Fibroblast of upper back skin (primary cell): ENCODE measurements around the gene FGF12.
A peak's percentile ranks its signal among the peaks of the same experiment; 100 is the strongest.

Experiments used
- DNase-seq: peaks from one replicate; pipeline ENCODE4 v3.0.0-alpha.2; 2013

The FGF12 gene

DNA sequence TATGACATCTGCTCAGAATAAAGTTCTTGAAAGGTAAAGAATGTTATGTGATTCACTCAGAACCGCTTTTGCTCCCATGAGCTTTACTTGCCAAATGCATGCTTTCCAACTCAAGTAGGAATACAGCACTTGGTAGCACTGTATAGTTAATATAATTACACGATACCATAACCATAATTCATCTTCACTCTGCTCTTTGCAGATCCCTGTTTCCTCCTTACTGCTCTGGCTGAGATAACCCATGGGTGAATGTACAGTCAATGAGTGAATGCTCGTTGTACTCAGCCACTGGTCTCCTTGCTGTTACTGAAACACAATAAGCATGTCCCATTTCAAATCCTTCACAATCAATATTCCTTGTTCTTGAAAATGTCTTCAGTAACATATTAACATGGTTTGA, 550.0 kb downstream of the FGF12 start:
- peak; percentile 27 for DNase-seq

DNA sequence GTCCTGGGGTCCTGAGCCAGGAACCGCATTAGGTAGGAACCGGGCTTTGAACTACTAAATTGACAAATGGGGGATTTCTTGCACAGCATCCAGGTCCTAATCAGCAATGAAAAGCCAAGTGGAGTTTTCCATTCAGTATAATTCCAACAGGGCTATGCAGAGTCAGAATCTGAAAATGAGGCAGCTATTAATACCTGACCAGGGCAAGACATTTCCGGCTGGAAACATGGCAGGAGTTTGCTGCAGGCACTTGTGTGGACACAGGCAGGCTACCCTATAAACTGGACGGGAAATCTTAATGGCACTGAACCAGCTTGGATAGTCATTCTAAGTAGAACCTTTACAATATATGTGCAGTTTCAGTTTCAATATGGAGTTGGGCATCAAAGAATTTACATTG, 553.1 kb downstream of the FGF12 start:
- no peak for DNase-seq

DNA sequence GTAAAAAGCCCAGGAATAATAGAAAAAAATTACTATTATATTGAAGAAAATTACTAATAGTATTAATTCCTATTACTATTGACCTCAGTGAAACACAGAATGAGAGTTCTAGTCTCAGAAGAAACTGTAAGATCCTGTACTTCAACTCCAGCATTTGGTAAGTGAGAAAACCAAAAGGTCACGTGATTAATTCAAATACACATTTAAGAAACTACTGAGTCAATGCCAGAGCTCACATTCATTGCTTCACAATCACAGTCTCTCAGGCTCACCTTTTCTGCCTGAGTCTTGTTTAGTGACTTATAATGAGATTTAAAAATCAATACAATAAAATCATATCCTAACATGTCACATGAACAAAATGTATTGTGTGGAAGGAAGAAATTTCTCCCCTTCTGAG, 556.1 kb downstream of the FGF12 start:
- no peak for DNase-seq

DNA sequence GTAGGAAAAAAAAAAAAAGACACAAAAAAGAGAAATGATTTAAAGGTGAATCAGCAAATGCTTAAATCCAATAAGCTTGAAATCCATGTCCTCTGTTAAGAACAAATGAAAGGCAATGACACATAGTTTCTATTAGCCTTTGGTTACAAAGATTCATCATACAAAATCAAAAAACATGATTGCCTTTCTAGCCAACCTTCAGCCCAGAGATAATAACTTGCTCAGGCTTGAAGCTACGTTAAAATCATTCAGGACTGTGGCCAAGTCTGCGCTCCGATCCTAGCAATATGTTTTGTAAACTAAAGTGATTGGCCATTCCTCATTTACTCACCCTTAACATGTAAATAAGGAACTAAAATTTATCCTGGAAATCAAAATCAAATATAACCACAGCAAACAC, 556.7 kb downstream of the FGF12 start:
- DNase-seq = peak; percentile 33

DNA sequence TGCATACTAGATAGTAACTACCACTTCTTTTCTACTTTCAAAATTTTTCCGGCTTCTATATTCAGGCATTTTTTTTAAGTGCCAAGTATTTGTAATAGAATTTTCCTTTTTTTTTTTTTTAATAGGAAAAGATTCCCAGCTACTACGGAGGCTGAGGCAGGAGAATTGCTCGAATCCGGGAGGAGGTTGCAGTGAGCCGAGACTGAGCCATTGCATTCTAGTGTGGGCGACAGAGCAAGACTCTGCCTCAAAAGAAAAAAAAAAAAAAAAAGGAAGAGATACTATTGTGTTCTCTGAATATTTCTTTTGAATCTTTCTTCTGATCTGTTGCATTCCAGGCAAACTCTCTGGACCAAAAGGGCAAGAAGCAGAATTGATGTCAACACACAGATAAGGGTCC, 557.3 kb downstream of the FGF12 start:
- DNase-seq = no peak

DNA sequence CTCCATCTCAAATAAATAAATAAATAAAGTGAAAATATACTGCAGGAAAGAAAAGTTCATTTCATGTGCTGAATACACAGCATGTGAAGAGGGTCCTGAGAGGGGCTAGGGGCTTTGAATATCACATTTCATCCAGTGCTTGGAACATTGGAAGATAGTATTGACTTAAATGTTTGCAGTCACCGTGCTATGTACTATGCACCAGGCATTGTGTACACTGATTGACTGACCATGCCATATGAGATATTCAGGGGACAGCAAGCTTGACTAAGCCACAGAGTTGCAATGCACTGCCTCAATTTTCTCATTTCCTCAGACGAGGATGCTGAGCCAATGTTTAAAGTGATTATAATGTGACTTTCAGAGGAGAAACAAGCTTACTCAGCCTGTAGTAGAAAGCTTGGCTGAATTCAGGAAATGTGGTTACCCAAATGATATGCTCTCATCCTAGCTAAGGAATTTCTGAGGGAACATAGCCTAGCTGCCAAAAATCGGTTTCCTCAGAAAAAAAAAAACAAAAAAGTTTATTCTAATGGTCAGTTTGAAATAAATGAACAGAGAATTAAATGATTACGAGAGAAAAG, 557.9 kb downstream of the FGF12 start:
- peak; percentile 77 for DNase-seq

DNA sequence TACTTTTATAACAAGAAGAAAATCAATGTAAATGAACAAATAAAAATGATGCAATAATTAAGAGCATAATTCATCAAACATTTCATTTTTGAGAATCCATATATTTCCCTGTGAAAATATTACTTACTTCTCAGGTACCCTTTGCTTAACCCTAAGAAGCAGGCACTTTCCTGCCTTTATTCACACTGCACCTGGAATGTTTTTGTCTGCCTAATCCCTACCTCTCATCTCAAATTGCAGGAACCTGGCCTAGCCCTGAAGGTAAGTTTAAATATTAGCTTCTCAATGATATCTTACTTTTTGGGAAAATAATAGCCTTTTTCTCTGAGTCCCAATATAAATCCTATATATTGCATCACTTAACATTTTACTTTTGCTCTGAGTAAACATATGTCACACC, 559.1 kb downstream of the FGF12 start:
- no peak for DNase-seq

DNA sequence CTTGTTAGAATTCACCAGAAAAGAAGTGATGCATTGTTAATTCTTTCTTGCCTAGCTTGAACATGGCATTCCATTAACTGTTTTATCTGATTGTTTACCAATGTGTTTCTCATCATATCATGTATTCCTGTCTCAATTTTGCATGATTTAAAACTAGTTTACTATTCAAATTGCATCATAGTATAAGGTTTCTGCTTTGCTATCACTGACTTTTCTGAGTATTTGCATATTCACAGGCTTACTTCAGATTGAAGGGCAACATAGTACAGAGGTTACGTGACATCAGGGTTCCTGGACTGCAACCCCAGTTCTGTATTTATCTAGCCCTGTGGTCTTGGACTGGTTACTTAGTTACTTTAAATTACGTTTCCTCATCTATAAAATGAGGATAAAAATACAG, 561.8 kb downstream of the FGF12 start:
- DNase-seq = no peak

DNA sequence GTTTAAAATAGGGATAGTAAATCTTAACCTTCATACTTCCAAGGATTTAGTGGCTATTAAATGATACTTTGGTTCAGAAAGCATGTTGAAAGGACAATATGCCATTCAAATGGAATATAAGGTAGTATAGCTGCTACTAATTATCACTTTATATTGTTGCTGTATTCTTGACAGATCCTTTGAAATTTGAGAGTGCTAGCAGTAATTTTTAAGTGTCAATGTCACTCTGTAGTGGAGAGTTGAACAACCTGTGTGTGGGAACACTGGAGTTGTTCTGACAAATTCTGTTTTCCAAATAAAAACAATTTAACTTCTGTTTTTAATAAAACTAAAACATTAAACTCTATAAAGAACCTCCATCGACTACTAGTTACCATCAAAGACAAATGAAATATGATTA, 565.7 kb downstream of the FGF12 start:
- DNase-seq = no peak

DNA sequence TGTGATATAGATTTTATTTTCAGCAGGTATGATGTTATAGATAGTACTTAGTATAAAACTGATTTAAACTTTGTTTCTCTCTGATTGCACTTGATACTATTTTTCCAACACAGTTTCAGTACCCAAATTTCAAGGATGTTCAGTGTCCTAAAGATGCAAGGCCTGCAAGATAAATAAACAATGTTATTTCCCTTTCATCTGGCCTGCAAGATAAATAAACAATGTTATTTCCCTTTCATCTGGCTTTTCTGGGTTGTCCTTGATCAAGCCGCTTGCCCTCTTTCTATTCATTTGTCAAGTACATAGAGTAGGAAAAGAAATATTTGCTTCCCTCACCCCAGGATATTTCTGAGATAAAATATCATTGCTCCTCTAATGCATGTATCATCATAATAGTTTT, 571.0 kb downstream of the FGF12 start:
- DNase-seq = no peak

DNA sequence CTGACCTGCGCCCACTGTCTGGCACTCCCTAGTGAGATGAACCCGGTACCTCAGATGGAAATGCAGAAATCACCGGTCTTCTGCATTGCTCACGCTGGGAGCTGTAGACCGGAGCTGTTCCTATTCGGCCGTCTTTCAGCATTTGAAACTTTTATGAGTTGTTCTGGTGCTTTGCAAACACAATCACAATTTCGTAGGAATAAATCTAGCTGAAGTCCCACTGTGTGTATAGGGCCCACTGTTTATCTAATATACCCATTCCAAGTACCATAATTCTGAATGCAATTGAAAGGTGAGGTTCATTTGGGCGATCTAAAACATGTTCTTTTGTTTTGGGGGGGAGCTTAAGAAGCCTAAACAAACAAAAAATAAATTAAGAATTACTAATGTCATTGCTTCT, 572.1 kb downstream of the FGF12 start:
- no peak for DNase-seq

DNA sequence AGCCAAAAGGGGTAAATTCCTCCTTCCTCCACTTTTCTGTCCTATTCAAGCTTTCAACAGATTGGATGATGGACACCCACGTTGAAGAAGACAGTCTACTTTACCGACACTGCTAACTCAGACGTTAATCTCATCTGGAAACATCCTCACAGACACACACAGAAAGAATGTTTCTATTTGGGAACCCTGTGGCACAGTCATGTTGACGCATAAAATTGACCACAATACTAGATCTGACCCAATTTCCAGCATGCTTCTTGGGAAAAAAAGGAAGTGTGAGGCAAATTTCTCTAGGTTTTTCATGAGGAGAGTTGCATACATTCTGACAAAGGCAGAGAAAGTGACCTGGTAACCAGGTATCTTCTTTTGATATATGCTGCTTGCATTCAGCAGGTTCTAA, 594.1 kb downstream of the FGF12 start:
- peak; percentile 31 for DNase-seq

DNA sequence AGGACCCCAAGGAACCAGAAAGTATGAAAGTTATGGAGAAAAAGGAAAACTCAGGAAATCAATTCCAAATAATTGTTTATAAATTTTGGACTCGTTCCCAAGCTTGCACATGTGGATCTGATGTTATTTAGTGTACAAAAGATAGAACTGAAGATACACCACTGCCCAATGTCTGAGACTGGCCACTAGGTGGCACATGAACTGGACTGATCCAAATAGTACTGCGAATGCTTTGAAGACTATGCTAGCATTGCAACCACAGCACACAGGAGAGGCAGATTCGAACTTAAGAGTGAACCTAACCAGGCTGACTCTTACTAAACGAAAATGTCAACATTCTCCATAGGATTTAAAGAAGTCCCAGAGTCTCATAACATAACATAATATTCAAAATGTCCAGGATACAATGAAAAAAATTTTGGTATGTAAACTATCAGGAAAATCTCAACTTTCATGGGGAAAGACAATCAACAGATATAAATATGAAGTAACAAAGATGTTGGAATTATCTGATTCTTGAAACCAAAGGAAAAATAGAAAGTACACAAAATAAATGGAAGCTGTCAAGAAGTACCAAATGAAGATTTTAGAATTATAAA, 596.7 kb downstream of the FGF12 start:
- peak; percentile 55 for DNase-seq

DNA sequence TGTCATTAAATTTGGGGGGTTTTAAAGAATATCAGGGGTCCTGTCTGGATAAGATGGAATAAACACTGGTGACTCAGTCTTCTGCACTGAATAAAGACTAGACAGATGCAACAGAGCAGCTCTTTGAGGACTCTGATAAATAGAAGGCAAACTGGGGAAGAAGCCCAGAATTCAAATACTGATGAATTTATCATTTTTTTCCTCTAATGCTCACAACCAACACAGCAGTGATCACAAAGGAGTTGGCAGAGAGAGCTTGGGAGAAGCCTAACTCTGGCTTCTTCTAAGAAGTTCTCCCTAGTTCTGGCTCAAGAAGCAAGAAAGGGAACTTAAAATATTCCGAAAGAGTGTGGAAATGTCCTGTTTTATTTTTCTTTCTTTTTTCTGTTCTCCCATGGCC, 597.8 kb downstream of the FGF12 start:
- no peak for DNase-seq

DNA sequence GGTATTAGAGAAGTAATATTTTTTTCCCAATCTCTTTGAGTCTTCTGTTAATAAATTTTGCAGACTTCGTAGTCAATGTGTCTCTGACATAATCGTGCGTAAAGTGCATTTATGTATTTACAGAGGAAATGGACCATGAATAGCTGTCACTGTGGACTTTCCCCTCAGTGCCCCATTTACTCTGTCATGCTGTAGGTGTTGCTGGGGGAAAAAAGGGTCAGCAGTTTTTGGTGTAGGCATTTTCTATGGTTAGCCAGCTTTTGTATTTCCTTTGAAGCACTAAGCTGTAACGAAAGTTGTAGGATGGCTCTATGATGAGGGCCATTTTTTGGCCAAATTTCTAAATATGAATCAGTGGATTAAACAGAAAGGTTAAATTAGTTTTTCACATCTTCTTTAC, 598.4 kb downstream of the FGF12 start:
- no peak for DNase-seq

DNA sequence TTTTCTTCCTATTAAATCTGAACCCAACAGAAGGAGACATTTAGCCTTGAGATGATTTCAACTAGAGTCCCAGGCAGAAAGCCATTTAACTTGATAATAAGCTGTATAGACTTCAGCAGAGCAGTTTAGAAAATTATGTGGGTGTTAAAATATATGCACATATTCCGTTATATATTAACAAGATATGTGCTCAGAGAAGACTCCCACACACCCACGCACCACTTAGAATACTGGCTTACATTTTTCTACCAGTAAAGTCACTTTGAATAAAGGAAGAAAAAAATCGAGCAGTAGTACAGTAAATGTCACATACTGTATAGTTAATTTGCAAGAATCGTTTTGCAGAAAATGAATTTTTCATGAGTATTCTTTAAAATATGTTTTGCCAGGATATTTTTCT, 599.3 kb downstream of the FGF12 start:
- no peak for DNase-seq

DNA sequence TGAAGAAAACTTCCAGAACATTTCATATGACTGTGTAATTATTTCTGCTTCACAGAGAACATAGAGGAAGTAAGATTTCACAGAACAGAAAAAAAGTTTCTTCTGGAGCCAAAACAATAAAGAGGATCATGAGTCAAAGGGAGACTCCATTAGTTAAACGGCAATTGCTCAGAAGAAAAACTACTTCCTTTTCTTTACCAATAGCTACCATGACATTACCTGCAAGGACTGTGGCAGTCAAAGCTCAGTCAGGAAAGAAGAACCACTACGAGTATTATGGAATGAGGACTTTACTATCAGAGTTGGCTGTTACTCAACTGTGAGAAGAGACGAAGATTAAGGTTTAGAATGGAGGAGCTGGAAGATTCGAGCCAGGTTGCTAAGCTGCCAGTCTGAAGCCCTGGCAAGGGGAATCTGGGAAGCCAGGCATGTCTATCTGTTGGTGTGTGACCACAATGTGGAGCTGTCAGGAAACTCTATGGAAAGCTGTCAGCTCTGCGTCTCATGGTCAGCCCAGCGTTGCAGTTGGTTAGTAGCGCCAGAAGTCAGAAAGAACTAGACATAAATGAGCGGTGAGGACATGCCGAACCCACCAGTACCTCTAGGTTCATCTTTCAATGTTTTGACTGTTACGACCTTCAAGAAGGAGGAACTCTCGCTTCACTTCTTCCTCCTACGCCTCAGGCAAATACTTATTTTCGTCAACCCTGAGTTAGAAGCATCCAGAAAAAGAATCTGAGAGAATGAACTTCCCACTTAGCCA, 604.3 kb downstream of the FGF12 start:
- DNase-seq = no peak

DNA sequence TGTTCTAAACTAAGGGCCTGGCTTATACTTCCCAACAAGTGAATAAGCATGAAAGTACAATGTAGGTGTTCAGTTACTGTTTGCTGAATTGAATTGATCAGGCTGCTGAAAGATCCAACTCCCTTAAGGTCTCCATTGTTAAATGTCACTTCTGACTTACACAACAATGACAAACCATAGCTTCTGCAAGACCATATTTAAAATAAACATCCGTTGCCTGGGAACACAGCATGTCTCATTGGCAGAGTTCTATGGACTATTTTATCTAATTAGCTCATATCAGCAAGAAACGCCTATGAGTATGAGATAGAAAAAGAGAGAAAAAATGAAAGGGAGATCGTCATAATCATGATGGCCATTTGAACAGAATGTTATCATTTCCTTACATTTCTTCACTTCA, 605.4 kb downstream of the FGF12 start:
- DNase-seq = no peak

DNA sequence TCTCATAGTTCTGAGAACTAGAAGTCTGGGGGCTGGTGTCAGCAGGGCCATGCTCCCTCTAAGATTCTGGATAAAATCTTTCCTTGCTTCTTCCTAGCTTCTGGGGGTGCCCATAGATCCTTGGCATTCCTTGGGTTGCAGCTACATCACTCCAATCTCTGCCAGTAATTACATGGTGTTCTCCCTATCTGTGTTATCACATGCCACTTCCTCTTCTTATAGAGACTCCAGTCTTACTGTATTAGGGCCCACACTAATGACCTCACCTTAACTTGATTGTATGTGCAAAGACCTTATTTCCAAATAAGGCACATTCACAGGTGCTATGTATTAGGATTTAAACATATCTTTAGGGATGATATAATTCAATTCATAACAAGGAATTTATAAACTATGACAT, 618.5 kb downstream of the FGF12 start:
- DNase-seq = no peak

DNA sequence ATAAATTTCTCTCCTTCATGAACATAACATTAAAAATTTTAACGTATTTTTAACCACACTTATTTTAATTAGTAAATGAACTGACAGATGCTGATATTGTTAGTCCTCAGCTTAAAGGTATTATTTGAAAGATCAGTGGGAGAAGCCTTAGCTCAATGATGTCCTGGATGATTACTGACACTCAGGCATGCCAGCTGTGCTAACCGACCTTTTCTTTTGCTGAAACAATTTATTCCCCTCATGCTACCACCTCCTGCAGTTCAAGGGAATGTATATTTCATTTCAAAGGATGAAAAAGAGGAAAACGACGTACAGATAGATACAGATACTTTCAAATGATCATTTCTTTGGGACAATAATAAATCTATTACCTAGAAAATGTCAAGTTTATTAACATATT, 620.8 kb downstream of the FGF12 start:
- DNase-seq = no peak

DNA sequence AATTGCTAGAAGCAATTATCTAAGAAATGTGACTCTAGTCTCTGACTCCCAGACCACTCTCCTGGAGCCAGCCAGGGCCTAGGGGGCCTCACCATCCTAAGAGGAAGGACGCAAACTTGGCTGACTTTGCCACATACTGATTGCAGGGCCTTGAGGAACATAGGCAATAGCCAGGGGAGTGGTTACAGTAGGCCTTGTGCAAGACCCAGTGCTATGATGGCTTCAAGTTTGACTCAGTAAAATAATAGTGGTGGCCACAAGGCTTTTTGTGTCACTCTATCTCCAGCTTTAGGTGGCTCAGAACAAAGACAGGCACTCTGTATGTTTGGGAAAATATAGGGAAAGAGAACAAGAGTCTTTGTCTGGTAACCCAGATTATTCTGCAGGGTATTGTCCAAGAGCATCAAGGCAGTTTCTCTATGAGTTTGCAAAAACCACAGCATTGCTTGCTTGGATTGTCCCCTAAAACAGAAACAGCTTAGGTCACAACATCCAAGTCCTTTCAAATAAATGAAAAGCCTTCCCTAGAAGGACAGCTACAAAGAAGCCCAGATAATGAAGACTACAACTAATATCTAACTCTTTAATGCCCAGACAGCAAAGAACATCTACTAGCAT, 634.8 kb downstream of the FGF12 start:
- no peak for DNase-seq

DNA sequence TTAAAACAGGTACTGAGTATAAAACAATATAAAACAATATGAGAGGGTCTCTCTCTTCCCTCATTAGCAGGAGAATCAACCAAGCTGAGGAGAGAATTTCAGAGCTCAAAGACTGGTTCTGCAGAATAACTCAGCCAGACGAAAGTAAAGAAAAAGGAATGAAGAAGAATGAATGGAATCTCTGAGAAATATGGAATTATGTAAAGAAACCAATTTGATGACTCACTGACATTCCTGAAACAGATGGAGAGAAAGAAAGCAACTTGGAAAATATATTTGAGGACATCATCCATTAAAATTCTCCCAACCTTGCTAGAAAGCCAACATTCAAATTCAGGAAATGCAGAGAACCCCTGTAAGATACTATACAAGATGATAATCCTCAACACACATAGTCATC, 635.5 kb downstream of the FGF12 start:
- peak; percentile 88 for DNase-seq

DNA sequence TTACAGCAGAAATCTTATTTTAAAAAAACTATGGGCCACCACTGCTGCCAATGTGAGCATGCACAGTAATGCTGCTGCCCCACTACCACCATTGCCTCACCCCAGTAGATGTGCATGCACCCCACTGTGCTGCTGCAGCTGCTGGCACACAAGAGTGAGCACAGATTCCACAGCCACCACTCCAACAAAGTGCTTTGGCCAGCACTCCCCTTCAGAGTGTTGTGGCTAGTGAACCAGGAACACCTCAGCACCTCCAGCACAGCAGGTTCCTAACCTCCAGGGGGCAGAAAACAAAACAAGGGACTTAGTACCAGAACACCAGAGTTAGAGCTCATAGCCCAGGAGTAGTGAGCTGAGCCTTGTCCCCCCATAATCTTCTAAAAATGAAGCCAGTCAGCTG, 636.8 kb downstream of the FGF12 start:
- peak; percentile 31 for DNase-seq
